ENCODE results near the gene ELMOD1.
"Not testable (repeated sequence)": the region's sequence is repeated elsewhere in the genome, so short reads cannot be mapped to it uniquely, and the experiment has no call there.

ELMOD1 gene

GRCh38 chr11:107590460-107591377 lies at the start of gene ELMOD1:
TSS of gene ELMOD1 (plus strand) at chr11:107591147. CDS start at chr11:107618190, 27,043 bp downstream.
- no peak for DNase-seq (ENCODE audit: low spot score)

GRCh38 chr11:107545101-107545514 lies 45.8 kb upstream of the ELMOD1 start:
- no peak for DNase-seq (ENCODE audit: low spot score)

- no peak for DNase-seq (ENCODE audit: low spot score)
Observed at GRCh38 chr11:107547961-107548360, 43.0 kb upstream of the ELMOD1 start.

GRCh38 chr11:107549253-107549953 lies 41.5 kb upstream of the ELMOD1 start:
- DNase-seq (ENCODE audit: low spot score) = peak; percentile 65

- DNase-seq (ENCODE audit: low spot score) = no peak
Observed at GRCh38 chr11:107549954-107550285, 41.0 kb upstream of the ELMOD1 start.

GRCh38 chr11:107550304-107550703 lies 40.6 kb upstream of the ELMOD1 start:
- DNase-seq (ENCODE audit: low spot score) = no peak

- no peak for DNase-seq (ENCODE audit: low spot score)
Observed at GRCh38 chr11:107561688-107562087, 29.3 kb upstream of the ELMOD1 start.

GRCh38 chr11:107562647-107563208 lies 28.2 kb upstream of the ELMOD1 start:
- DNase-seq (ENCODE audit: low spot score) = no peak

- DNase-seq (ENCODE audit: low spot score) = peak; percentile 37
Observed at GRCh38 chr11:107563702-107564101, 27.2 kb upstream of the ELMOD1 start.

GRCh38 chr11:107564877-107565218 lies 26.1 kb upstream of the ELMOD1 start:
- peak; percentile 3 for DNase-seq (ENCODE audit: low spot score)

GRCh38 chr11:107565219-107565937 lies 25.6 kb upstream of the ELMOD1 start, which contains the start of gene ALKBH8:
TSS of gene ALKBH8 (minus strand) at chr11:107565735. CDS start at chr11:107560893, 4,842 bp downstream.
- peak; percentile 75 for DNase-seq (ENCODE audit: low spot score)

GRCh38 chr11:107565955-107566501 lies 24.9 kb upstream of the ELMOD1 start:
- DNase-seq (ENCODE audit: low spot score) = peak; percentile 29

GRCh38 chr11:107566569-107566968 lies 24.4 kb upstream of the ELMOD1 start:
- DNase-seq (ENCODE audit: low spot score) = no peak

GRCh38 chr11:107567739-107568335 lies 23.1 kb upstream of the ELMOD1 start:
- DNase-seq (ENCODE audit: low spot score) = no peak

- DNase-seq (ENCODE audit: low spot score) = no peak
Observed at GRCh38 chr11:107570015-107570414, 20.9 kb upstream of the ELMOD1 start.

GRCh38 chr11:107573438-107573837 lies 17.5 kb upstream of the ELMOD1 start:
- DNase-seq (ENCODE audit: low spot score) = no peak

- DNase-seq (ENCODE audit: low spot score) = peak; percentile 12
Observed at GRCh38 chr11:107576497-107577345, 14.2 kb upstream of the ELMOD1 start.

- DNase-seq (ENCODE audit: low spot score) = no peak
Observed at GRCh38 chr11:107577346-107577711, 13.6 kb upstream of the ELMOD1 start.

- DNase-seq (ENCODE audit: low spot score) = not testable (repeated sequence)
Observed at GRCh38 chr11:107579169-107579568, 11.8 kb upstream of the ELMOD1 start.

- DNase-seq (ENCODE audit: low spot score) = no peak
Observed at GRCh38 chr11:107581147-107581546, 9.8 kb upstream of the ELMOD1 start.
